ENCODE data around the gene NPY2R. TPM values are rescaled to one million over a fixed set of nuclear protein-coding genes. Genes with fewer than 3 reads are reported as not detected.
A peak's percentile ranks its signal among the peaks of the same experiment; 100 is the strongest.

Gene NPY2R, protein sequence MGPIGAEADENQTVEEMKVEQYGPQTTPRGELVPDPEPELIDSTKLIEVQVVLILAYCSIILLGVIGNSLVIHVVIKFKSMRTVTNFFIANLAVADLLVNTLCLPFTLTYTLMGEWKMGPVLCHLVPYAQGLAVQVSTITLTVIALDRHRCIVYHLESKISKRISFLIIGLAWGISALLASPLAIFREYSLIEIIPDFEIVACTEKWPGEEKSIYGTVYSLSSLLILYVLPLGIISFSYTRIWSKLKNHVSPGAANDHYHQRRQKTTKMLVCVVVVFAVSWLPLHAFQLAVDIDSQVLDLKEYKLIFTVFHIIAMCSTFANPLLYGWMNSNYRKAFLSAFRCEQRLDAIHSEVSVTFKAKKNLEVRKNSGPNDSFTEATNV
- polyA plus RNA-seq (2013, experiment 1 of 2; ENCODE audit: insufficient read length): not detected
- not detected for polyA plus RNA-seq (2013, experiment 2 of 2; ENCODE audit: insufficient read length)

DNA sequence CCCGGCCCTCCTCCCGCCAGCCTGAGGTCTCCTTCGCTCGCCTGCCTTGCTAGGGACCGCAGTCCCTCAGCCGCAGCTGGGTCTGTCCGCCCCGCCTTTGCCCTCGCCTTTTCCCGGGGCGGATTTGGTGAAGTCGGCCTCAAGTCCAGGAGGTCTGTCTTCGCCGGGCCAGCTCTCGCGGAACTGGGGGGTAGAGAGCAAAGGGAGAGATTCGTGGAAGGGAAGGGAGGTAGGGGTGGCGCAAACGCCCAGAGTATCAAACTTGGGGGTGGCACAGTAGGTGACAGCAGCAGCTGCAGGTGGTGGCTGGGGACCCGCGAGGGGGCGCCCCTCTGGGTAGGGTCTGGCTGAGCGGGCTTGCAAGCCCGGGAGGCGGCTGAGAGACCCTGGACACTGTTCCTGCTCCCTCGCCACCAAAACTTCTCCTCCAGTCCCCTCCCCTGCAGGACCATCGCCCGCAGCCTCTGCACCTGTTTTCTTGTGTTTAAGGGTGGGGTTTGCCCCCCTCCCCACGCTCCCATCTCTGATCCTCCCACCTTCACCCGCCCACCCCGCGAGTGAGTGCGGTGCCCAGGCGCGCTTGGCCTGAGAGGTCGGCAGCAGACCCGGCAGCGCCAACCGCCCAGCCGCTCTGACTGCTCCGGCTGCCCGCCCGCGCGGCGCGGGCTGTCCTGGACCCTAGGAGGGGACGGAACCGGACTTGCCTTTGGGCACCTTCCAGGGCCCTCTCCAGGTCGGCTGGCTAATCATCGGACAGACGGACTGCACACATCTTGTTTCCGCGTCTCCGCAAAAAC lies at the start of gene NPY2R:
Gene NPY2R, plus strand, starts transcription at position 379 of the 797 bp plus-strand sequence. CDS start 5,304 bp downstream, outside the sequence.
- no peak for DNase-seq

DNA sequence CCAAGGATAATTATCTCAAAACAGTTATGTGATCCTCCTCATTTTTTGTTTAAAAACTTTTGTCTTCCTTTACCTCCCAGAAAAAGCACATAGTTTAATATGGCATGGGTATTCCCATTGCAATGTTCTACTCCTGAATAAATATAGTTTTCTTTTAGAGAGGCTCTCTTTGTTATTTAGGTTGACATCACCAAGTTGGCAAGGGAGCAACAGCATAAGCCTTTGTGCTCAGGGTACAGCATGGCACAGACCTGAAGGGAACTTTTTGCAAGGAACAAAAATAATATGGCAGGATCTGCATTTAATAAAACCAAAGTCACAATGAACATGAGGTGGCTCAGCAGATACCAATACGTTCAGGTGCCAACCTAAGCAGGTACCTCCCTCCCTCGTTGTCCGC lies 47.1 kb upstream of the NPY2R start:
- no peak for DNase-seq

DNA sequence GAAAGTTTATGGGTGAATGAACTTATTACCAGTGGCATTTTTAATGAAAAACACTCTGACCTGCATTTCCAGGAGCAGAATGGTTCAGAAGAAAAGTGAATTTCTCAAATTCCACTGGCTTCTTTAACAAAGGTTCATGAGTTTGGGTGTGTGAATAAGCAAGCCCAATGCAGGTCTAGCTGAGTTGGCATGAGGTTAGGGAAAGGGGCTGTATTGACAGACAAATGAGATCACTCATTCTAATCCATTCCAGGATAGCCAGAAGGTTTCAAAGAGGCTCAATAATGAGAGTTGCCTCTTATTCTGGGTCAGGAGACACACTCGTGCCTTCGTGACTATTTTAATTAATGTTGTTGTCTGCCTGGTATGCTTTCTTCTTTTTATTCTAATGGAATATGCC lies 43.7 kb upstream of the NPY2R start:
- no peak for DNase-seq

DNA sequence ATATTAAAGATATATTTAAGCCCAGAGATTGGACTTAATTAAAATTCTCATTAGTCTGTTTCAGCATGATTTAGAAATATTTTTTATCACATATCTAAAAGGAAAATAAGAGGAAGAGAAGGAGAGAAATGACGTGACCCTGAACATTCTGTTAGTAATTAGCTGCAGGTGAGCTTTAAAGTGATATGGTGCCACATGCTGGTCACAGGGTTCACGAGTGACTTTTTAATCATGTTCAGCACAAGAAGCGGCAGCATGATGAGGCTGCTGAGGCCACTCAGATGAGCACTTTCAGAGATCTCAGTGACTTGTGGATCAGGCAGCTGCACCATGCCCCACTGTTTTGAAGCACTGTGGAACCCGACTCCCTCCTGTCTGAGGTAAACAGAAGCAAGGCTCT lies 37.9 kb upstream of the NPY2R start:
- no peak for DNase-seq

DNA sequence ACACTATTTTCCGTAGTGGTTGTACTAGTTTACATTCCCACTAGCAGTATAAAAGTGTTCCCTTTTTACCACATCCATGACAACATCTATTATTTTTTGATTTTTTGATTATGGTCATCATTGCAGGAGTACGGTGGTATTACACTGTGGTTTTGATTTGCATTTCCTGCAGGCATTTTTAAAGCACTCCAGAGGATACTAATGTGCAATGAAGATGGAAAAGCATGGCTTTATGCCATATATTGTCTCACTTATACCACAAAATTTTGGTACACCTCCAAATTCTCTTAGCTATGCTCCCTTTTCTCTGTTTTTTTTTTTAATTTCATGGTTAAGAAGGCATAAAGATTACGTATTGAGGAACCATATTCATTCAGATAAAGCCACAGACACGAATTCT lies 35.1 kb upstream of the NPY2R start:
- peak; percentile 1 for DNase-seq

DNA sequence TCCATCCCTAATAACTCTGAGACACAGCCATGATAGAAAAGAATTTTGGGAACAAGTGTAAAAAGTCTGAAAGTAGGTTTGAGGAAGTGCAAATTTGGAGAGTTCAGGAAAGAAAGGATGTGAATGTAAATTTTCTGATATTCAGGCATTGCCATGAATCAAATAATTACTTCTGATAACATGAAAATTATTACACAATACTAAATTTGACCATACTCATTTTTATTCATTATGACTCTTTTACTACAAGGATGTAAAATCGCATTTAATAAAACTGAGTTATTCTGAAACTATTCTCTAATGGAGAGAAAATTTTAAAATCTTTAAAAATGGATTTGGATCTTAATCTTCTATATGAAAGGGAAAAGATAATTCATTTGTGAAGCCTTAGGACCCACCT lies 33.8 kb upstream of the NPY2R start:
- no peak for DNase-seq

DNA sequence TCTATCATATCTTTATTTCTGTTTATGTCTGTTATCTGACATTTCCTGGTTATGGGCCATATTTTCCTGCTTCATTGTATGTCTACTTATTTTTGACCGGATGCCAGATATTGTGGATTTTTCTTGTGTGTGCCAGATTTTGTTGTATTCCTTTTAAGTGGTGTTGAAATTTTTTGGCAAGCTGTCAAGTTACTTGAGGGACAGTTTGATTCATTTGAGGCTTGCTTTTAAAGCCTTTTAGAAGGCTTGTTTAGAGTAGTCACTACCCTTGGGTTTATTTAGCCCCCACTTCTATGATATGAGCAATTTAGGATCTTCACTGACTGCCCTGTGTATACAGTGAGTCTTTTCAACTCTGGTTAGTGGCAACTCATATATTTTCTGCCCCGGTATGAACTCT lies 29.2 kb upstream of the NPY2R start:
- DNase-seq: peak; percentile 4

DNA sequence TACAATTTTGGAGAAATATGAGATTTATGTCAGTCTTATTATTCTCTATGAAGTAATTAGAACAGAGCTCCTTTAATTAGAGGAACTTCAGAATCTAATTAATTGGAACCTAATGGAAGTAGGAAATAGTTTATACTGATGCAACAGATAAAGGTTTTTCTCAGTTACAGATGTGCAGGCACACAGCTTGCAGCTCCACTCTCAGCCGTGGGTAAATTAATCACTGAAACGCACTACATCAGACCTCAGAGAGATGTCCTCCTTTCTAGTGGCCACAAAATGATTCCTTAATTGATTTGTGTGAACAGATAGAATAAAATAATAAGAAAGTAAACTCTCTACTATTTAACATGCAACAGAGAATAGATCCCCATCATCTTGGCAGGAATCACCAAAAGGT lies 21.5 kb upstream of the NPY2R start:
- no peak for DNase-seq

DNA sequence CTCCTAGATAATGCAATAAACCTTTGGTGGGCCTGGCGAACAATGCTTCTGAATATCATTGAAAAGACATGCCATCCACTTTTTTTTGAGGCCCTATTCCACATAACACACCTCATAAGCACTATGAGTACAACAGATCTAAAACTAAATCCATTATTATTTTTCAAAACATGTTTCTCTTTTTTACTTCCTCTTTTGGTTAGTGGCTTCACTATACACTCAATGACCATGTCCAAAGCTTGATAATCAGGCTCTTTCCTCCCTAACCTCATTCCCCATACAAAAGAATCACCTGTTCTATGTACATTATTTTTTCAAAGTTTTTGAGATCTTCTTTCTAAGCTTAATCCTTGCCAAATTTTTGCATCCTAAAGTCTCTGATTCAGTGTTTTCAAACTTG lies 20.4 kb upstream of the NPY2R start:
- no peak for DNase-seq

DNA sequence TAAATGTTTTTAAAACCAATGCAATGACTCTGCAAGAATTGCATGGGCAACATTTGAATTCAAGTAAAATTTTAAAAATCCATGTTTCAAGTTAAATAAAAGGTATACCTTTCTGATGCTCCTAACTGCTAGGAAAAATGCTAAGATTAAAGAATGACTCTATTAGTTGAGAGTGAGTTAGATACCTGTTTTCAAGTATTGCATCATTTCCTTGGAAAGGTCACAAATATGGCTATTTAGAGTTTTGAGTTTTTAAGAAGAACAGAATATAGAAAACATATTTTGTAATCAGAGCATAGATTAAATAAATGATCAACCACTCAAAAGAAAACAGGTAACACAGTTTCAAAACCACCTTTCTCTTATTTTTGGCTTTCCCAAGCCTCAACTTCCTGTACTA lies 18.3 kb upstream of the NPY2R start:
- no peak for DNase-seq

DNA sequence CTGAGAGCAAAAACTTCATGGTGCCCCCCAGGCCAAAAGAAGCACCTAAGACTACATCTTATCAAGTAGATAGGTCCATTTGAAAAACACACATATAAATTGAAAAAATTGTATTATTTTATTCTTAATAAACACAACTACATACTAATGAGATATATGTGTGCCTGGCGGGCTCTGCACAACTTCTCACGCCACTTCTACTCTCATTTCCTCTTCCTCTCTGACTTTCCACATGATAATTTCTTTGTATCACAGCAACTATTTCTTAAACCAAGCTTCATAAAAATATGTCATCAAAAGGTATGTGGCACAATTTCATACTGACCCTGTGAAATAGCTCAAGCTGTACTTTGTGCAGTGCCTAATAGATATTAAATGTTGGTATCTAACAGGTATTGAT lies 10.7 kb upstream of the NPY2R start:
- DNase-seq: no peak

DNA sequence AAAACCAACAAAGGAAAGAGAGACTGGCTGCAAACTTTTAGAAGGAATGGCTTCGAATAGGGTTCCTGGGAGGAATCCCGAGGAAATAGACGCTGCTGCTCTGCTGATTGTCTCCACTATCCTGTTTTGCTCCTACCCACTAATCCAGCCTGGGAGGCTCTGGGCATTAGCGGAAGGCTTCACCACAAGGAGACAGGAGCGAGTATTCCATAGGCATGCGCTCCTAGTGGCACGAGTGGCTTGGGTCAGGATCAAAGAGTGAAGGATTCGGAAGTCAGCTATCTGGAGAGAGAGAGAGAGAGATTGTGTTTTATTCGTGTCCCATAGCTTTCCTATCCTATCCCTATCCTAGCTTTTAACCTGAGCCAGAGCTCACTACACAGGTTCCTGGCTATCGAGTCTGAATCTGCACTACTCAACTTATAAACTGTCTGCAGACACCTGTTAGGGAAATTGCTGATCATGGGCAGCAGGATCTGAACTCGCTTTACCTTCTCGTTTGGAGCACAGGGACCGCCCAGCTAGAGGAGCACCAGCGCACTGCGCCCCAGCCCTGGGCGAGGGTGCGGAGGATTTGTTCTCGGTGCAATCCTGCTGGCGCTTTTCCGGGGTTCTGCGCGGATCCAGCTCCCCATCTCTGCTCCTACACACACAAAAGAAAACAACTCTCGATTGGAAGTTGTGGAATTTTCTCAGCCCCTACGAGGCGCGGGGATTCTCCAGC lies 740 bp upstream of the NPY2R start:
- no peak for DNase-seq

DNA sequence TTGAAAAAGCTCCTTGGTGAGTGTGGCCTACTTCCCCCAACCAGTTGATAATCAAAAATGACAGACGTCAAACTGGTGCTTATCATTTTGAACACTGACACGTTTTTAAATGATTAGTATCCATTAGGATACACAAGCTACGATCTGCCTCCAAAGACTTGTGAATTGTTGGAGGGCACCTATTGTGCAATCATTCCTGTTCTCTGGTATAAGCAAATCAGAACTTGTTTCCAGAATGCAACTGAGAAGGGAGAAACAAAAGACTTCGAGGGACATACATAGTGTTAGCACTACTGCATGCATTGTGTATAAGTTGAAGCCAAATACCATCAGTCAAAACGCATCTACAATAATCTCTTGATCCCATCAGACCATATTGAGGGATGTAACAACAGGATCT lies 11.6 kb downstream of the NPY2R start:
- no peak for DNase-seq

DNA sequence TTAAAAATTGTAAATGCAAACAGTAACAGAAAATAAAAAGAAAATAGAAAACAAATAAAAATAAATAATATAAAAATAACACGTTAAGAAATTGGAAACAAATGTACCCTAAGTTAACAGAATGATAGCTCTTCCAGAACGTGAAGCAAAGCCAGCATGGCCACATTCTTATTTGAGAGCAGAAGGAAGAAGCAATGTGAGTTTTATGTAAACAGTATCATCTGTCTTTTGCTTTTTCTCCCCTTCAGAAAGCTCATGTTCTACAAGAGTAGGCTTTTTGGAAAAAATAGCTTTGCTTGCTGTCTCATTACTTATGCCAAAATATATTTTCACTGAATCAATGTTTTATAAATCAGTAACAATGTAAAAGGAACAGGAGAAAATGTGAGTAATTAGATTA lies 18.7 kb downstream of the NPY2R start:
- DNase-seq: no peak

DNA sequence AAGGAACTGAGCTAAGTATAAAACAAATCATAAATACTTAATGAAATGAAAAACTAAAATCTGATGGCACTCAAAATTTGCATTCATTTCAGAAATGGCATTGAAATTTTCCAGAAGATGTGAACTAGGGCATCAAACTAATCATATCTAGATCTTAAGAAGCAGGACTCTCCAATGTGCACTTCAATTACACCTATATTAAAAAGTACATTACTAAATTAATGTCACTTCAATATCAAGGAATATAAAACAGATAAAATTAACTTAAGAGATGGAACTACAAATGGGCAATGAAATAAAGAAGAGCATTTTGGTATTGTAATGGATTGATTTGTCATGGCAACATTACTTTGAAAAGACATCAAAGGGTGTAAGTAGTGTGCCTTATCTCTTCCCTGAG lies 20.3 kb downstream of the NPY2R start:
- DNase-seq: no peak

DNA sequence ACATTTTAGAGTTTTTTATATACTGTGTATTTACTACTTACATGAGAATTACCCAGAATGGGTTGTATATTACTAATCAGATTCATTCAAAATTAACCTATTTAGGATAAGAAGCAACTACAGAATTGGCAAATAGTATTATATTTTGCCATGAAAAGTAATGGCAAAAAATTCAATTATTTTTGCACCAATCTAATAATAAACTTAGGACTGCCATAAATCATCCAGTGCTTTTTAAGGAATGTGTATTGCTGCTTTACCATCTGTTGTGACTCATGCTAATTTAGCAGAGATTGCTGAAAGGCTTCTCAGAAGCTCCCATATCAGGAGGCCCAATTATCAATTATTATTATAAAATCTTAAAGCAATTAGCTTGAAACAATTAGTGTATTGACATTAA lies 24.0 kb downstream of the NPY2R start:
- DNase-seq: no peak

DNA sequence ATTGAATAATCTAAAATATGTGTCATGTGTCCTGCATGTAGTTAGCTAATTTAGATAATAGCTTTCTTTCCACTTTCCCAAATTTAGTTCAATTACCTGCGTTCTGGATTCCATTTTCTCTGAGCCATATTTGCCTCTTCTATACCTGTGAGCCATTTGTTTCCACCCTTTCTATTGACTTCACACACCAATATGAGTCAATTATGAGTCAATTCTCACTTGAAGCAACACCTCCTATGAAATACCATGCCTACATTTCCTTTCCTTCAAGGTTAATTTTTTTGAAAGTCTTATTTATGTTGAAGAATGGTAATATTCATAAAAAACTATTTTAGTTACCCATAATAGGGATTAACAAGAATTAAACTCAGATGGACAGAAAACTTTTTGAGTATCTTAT lies 25.8 kb downstream of the NPY2R start:
- no peak for DNase-seq

DNA sequence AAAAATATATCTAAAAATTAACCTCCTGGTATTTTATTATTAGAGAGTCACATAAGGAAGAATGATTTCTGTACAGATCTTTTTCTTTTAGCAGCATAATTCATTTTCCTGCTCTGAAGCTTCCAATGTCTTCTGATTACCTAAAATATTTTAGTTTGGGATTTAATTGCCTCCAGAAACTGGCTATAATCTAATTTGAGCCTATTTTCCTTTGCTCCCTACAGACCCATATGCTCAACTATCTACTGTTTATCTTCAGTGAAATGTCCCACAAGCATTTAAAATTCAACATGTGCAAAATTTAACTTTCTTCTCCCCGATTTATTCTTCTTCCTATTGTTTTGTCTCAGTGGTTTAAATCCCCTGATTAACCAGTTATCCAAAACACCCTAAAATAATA lies 29.1 kb downstream of the NPY2R start:
- no peak for DNase-seq

DNA sequence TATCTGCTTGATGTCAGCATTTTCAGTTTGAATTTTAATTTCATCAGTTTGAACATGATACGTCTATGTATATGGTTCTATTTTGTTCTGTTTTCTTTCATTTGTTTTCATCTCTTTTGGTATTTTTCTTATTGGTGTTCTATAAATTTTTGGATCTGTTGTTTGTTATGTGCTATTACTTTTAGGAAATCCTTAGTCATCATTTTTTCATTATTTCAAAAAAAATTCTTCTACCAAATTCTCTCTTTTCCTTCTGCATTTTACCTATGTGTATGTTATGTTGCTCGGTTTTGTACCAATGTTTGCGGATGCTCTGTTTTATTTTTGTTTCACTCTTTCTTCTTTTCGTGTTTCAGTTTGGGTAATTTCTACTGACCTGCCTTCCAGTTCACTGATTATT lies 32.8 kb downstream of the NPY2R start:
- no peak for DNase-seq

DNA sequence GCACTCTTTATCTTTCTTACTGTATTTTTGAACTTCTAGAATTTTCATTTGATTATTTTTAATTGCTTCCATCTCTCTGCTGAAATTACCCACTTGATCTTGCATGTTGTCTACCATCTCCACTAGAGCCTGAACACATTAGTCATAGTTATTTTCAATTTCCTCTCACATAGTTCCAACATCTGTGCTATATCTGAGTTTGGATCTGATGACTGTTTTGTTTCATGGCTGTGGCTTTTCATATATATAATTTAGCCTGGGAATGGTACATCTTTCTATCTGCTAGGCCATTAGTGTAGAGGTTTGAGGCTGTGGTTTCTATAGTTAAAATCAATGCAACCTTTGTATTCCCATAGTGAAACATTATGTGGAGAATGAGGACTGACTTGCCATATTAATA lies 33.2 kb downstream of the NPY2R start:
- no peak for DNase-seq

DNA sequence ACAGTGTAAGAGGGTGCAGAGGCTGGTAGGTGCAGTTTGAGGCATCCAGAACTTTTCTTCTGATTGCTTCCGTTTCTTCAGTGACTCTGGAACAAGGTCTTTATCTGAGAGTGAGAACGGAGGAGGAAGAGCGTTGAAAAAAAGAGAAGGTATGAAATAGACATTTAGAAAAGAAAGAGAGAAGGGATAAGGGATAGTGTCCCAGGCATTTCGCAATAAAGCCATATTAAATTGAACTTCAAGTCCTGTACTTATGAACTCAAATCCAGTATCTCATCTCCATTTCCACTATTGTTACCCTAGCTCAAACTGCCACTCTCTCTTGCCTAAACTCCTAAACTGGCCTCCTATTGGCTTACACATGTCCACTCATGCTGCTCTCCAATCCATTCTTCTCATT lies 36.7 kb downstream of the NPY2R start:
- no peak for DNase-seq

DNA sequence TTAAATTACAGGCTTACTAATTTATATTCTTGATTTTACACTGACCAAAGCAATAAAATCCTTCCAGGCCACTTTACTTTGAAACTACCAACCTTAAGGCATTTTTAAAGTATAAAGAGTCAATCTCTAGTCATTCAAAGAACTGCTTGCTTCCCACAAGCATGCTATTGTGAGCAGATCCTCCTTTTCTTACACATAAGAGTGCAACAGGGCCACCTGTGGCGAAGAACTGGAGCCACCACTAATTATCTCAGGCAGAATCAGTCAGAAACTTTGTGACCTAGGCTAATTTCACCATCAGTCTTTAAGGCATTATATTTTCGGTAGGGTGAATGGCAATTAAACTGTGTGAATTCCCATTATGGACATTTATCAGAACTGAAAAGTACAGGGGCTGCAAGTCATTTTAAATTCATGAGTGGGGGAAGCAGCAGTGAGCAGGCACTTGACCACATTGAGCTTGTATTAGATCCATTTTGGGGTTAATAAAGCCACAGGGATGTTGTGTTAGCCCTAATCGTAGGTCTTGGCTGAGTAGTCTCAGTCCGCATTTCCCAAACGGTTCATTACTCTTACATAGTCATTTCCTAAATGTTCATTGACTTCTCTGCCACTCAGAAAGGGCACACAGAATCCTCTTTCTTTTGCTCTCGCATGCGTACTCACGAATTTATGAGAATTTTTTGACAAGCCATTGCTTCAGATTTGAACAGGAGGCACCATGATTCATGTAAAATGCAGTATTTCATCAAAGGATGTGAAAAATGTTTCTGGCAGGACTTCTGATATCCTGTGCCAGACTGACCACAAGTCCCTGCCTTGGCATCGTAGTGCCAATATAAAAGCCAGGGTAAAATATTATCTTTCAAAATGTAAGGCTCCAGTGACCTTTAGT lies 39.8 kb downstream of the NPY2R start:
- no peak for DNase-seq

All from fibroblast of skin of abdomen (primary cell).